NOMO-1 treated with dmso at 0.1 percent for 144 hours (cell line): Measurements from ENCODE around the gene CPPED1.
"Not testable (repeated sequence)": the region's sequence is repeated elsewhere in the genome, so short reads cannot be mapped to it uniquely, and the experiment has no call there.

ENCODE experiments used
- DNase-seq: peaks from one replicate; lab custom pipeline; 2025; ENCODE audit not compliant: unreplicated experiment; lab: John Stamatoyannopoulos, UW

Gene CPPED1

GRCh38 chr16:12769525-12769924 lies 34.2 kb downstream of the CPPED1 start:
- no peak for DNase-seq

GRCh38 chr16:12767897-12768296 lies 35.8 kb downstream of the CPPED1 start:
- no peak for DNase-seq

- DNase-seq, result no peak
These were observed 36.8 kb downstream of the CPPED1 start for GRCh38 chr16:12766853-12767252.

GRCh38 chr16:12766208-12766607 lies 37.5 kb downstream of the CPPED1 start:
- not testable (repeated sequence) for DNase-seq

GRCh38 chr16:12764813-12765488 lies 38.7 kb downstream of the CPPED1 start:
- DNase-seq, result no peak

- no peak for DNase-seq
These were observed 40.2 kb downstream of the CPPED1 start for GRCh38 chr16:12763517-12763916.

GRCh38 chr16:12760819-12761611 lies 42.7 kb downstream of the CPPED1 start:
- DNase-seq, result no peak

- no peak for DNase-seq
These were observed 44.8 kb downstream of the CPPED1 start for GRCh38 chr16:12758670-12759558.

GRCh38 chr16:12758031-12758669 lies 45.5 kb downstream of the CPPED1 start:
- DNase-seq, result no peak

GRCh38 chr16:12757546-12757945 lies 46.1 kb downstream of the CPPED1 start:
- no peak for DNase-seq

GRCh38 chr16:12754824-12755543 lies 48.7 kb downstream of the CPPED1 start:
- no peak for DNase-seq

- no peak for DNase-seq
These were observed 50.3 kb downstream of the CPPED1 start for GRCh38 chr16:12753203-12754023.

- no peak for DNase-seq
These were observed 51.5 kb downstream of the CPPED1 start for GRCh38 chr16:12752159-12752558.

- no peak for DNase-seq
These were observed 53.2 kb downstream of the CPPED1 start for GRCh38 chr16:12750554-12750918.

GRCh38 chr16:12749076-12749475 lies 54.6 kb downstream of the CPPED1 start:
- DNase-seq, result no peak

GRCh38 chr16:12747827-12748226 lies 55.9 kb downstream of the CPPED1 start:
- no peak for DNase-seq

GRCh38 chr16:12747261-12747660 lies 56.4 kb downstream of the CPPED1 start:
- DNase-seq, result no peak

GRCh38 chr16:12744860-12745259 lies 58.8 kb downstream of the CPPED1 start:
- no peak for DNase-seq

- no peak for DNase-seq
These were observed 60.9 kb downstream of the CPPED1 start for GRCh38 chr16:12742741-12743140.
